Stimulated activated CD4-positive, alpha-beta T cell treated with anti-CD3 and anti-CD28 coated beads, Interleukin-1b, Interleukin-23, amount 100 ng/mL, for 4 hours (primary cell): Measurements from ENCODE around the gene LMAN2L.
A peak's percentile ranks its signal among the peaks of the same experiment; 100 is the strongest.

Experiments used
- DNase-seq, 2 donors: peaks; one replicate each; pipeline ENCODE4 v3.0.0-alpha.2; 2020; ENCODE audit warnings: low read depth in 2 of 2

The LMAN2L gene

GRCh38 chr2:96760036-96760985 lies 20.4 kb upstream of the LMAN2L start, which contains the start of gene CNNM4:
TSS of gene CNNM4 (plus strand) at chr2:96760902. CDS start at chr2:96761000, 98 bp downstream.
- peak; percentile 83 to 87 for DNase-seq

- DNase-seq, result no peak
These were observed 19.7 kb upstream of the LMAN2L start for GRCh38 chr2:96759548-96759947.

GRCh38 chr2:96758987-96759386 lies 19.1 kb upstream of the LMAN2L start:
- DNase-seq, result no peak

GRCh38 chr2:96757477-96757860 lies 17.6 kb upstream of the LMAN2L start:
- no peak for DNase-seq

- DNase-seq, result no peak
These were observed 17.1 kb upstream of the LMAN2L start for GRCh38 chr2:96756788-96757476.

GRCh38 chr2:96754317-96754716 lies 14.5 kb upstream of the LMAN2L start:
- no peak for DNase-seq

GRCh38 chr2:96753661-96754282 lies 13.9 kb upstream of the LMAN2L start:
- DNase-seq, result no peak

- DNase-seq, result no peak
These were observed 11.9 kb upstream of the LMAN2L start for GRCh38 chr2:96751800-96752199.

- DNase-seq, result no peak
These were observed 7.3 kb upstream of the LMAN2L start for GRCh38 chr2:96747061-96747617.

GRCh38 chr2:96739076-96739632 lies 710 bp downstream of the LMAN2L start:
- no peak for DNase-seq

- no peak for DNase-seq
These were observed 2.0 kb downstream of the LMAN2L start for GRCh38 chr2:96737831-96738230.

- no peak for DNase-seq
These were observed 2.6 kb downstream of the LMAN2L start for GRCh38 chr2:96737251-96737650.

GRCh38 chr2:96734880-96735583 lies 4.8 kb downstream of the LMAN2L start:
- no peak for DNase-seq

GRCh38 chr2:96733931-96734330 lies 5.9 kb downstream of the LMAN2L start:
- DNase-seq, result no peak

- DNase-seq, result no peak
These were observed 9.7 kb downstream of the LMAN2L start for GRCh38 chr2:96730212-96730611.

- no peak for DNase-seq
These were observed 10.1 kb downstream of the LMAN2L start for GRCh38 chr2:96729748-96730147.

- no peak for DNase-seq
These were observed 12.4 kb downstream of the LMAN2L start for GRCh38 chr2:96727431-96727830.

- no peak for DNase-seq
These were observed 13.7 kb downstream of the LMAN2L start for GRCh38 chr2:96726131-96726530.

GRCh38 chr2:96716388-96716787 lies 23.5 kb downstream of the LMAN2L start:
- DNase-seq, result no peak

GRCh38 chr2:96715658-96716057 lies 24.2 kb downstream of the LMAN2L start:
- no peak for DNase-seq

GRCh38 chr2:96710985-96711384 lies 28.9 kb downstream of the LMAN2L start:
- no peak for DNase-seq
